GM12873 (cell line): ENCODE results near the gene FILIP1L.

ENCODE experiments used
- CTCF ChIP-seq: IDR thresholded peaks from 2 replicates; pipeline ENCODE4 v1.5.1; 2012; ENCODE audit warnings: low read depth, mild to moderate bottlenecking, moderate library complexity, low read length, control low read depth; ENCODE audit not compliant: insufficient read depth; ENCODE audit errors: missing control alignments

The FILIP1L gene

GRCh38 chr3:99984668-99985067 lies 129.6 kb downstream of the FILIP1L start:
- TF ChIP-seq CTCF = no peak

DNA sequence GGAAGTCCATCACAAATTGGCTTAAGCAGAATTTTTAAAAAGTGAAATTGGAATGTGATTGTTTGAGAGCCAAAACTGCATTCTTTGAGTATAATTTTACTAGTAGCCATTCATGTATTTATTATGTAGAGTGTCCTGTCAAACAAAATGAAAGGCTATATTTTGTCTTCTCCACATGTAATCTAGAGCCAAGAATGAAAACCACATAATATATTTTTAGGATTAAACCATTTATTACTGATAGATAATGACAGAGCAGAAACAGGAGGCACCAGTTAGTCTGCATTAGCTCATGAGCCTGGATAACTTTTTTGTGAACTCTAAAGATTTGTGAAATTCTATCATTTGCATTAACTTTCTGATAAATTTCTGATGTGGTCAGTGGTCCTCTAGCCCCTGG lies 130.2 kb downstream of the FILIP1L start:
- TF ChIP-seq CTCF = no peak

- no peak for TF ChIP-seq CTCF
These were observed 131.7 kb downstream of the FILIP1L start for GRCh38 chr3:99982650-99983049.

- TF ChIP-seq CTCF = no peak
These were observed 133.2 kb downstream of the FILIP1L start for GRCh38 chr3:99981138-99981537.

DNA sequence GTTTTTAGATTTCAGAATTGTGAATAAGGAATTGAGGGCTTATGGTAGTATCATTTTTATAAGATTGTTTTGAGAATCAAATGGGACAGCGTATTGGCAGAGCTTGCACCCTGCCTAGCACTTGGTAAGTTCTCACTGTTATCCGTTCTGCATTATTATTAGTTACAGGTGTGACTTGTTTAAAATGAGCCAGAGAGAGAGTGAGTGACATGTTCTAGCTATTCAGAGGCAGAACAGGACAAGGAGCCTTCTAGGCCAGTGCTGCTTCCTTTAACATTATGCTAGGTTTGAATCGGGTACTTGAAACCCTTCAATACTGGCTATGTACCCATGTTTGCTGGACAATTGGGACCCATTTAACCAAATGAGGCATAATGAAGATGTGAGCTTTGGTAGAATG lies 133.7 kb downstream of the FILIP1L start:
- no peak for TF ChIP-seq CTCF

- no peak for TF ChIP-seq CTCF
These were observed 136.1 kb downstream of the FILIP1L start for GRCh38 chr3:99978221-99978620.

GRCh38 chr3:99976584-99976983 lies 137.7 kb downstream of the FILIP1L start:
- no peak for TF ChIP-seq CTCF

- no peak for TF ChIP-seq CTCF
These were observed 139.3 kb downstream of the FILIP1L start for GRCh38 chr3:99974989-99975388.
